GM21529 (cell line): Measurements from ENCODE around the gene SERINC5.
"Not testable (repeated sequence)": the region's sequence is repeated elsewhere in the genome, so short reads cannot be mapped to it uniquely, and the experiment has no call there.

Experiments used
- ATAC-seq: cut with Tn5 transposase; IDR thresholded peaks from one replicate; pipeline ENCODE4 v1.9.1; 2021; ENCODE audit not compliant: unreplicated experiment

The SERINC5 gene

DNA sequence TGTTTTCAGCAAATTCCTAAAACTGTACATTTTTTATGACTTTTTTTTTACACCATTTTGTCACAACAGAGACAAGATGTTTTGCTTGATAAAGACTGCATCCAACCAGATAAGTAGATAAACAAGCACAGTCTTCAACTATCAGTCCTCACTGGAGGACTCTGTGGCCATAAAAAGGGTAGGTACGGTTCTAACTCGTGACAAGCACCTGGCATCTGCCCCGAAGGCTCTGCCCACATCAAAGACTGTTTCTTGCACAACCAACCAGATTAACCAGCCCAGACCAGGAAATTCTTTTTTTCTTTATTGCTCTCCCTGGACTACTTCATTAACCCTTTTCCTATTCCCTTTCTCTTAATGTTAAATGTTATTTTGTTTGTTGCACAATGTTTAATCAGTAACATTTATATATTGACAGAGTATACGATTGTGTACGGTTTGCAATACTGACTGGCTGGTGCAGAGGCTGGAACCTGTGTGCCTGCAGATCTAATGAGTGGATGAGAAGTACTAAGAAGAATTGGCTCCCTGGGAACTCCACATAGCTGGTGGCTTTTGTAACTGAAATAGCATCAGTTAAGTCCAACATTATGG, 74.1 kb downstream of the SERINC5 start:
- no peak for ATAC-seq

DNA sequence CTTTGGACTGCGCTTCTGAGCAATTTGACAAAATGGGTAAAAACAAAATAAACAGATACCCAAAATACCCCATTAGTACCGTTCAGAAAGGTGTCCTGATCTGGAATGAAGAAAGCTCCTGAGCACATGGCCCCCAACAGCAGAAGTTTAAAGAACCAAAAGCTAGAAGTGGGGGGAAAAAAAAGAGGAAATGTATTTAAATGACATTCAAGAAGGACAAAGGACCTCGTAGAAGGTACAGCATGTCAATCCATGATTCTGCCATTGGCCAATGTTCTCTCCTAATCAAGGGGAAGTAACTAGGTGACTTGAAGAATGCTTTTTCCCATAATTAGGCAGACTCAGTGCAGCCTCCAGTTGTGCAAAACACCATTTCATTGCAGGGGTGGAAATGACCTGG, 78.6 kb downstream of the SERINC5 start:
- no peak for ATAC-seq

- ATAC-seq, result no peak
These were observed 80.5 kb downstream of the SERINC5 start for GRCh38 chr5:80175337-80175736.

- no peak for ATAC-seq
These were observed 81.1 kb downstream of the SERINC5 start for GRCh38 chr5:80174790-80175189.

GRCh38 chr5:80172067-80172695, 83.7 kb downstream of the SERINC5 start:
- no peak for ATAC-seq

DNA sequence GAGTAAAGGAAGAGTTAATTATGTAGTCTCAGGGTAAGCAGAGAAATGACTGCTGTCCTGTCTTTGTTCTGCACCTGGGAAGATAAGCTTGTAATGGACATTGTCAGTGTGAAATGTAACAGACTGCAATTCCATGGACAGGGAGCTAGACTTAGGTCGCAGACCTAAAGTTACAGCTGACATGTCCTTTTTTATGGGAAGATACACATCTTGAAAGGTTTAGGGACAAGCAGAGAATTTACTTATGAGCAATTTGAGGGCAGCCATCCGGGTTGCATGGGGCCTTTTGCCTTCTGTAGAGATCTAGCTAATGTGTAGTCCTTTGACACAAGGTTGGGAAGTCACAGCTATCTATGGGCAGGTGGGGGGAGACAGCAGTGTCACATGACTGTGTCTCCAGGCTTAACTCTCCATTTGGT, 85.7 kb downstream of the SERINC5 start:
- ATAC-seq, result no peak

GRCh38 chr5:80168388-80169028, 87.3 kb downstream of the SERINC5 start:
- ATAC-seq, result no peak

- ATAC-seq, result no peak
These were observed 90.4 kb downstream of the SERINC5 start for GRCh38 chr5:80165452-80165851.

GRCh38 chr5:80161165-80161564, 94.7 kb downstream of the SERINC5 start:
- ATAC-seq, result no peak

DNA sequence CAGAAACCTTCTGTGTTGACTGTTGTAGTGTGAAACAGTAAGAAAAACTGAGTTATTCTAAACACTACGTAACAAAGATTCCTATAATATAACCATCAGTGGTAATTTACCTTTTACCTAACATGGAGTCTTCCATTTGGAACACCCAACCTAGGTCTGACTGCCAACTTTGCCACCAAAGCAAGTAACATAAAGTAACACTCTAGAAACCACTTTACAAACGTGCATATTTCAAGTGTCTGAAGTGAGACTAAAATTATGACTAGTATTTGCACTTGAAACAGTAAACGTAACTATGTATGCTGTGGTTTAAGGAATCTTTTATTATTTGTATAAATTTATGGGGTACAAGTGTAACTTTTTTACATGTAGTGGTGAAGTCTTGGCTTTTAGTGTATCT, 95.6 kb downstream of the SERINC5 start:
- ATAC-seq, result no peak

GRCh38 chr5:80159133-80159815, 96.6 kb downstream of the SERINC5 start:
- no peak for ATAC-seq

DNA sequence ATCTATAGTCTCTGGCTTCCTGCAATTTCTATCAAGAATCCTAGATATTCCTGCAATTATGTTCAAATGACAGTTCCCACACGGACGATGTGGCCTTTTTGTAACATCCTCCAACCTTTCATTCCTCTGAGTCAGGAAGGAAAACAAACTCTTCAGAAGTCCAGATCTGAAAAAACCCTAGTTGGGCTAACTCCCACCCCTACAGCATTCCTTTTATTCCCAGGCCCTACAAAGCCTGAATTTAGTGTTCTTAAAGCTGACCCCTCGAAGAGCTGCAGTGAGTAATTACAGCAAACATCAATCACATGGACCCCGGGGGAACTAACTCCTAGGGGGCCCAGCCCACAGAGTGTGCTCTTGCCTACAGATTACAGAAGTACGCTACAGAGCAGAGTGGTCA, 99.7 kb downstream of the SERINC5 start:
- no peak for ATAC-seq

- ATAC-seq, result no peak
These were observed 101.1 kb downstream of the SERINC5 start for GRCh38 chr5:80154749-80155148.

GRCh38 chr5:80154289-80154688, 101.6 kb downstream of the SERINC5 start:
- not testable (repeated sequence) for ATAC-seq

DNA sequence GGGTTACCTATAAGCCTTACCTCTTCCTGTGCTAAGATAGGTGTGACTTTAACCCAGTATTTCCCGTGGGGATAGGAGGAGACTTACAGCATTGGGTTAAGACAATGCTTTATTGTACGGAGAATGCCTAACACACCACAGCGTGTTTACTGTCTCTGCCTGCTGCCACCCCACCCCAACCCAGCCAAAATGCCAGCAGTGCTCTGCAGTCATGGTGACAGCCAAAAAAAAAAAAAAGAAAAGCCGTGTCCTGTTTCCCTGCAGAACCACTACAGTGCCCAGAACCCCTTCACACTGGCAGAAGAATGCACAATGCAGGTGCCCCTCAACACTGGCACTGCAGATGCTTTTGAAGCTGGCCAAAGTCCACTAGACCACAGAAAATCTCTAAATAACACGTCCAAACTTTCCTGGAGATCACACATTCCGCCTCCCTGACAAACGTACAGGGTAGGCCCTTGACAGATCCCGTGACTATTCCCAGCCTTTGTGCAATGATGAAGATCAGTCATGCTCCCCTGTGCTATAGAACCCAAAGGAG, 102.2 kb downstream of the SERINC5 start:
- ATAC-seq, result no peak

- no peak for ATAC-seq
These were observed 103.1 kb downstream of the SERINC5 start for GRCh38 chr5:80152778-80153177.

GRCh38 chr5:80151890-80152289, 104.0 kb downstream of the SERINC5 start:
- no peak for ATAC-seq

DNA sequence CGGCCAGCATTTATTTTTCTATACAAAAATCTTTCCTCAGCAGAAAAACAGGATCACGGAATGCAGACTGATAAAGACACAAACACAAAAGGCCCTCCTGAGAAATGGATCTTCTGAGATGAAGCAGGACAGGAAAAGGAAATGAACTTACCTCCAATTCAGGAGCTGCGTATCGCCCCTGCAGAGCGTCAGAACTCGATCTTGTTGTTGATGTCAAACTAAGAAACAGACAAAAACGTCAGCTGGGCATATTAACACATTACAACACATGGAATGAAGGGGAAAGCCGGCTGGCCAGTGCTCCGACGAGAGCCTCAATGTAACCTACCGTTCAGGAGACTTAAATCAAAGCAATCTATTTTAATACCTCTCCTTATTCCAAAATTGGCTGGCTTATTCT, 105.1 kb downstream of the SERINC5 start:
- no peak for ATAC-seq

GRCh38 chr5:80149161-80149609, 106.7 kb downstream of the SERINC5 start:
- ATAC-seq, result no peak

- ATAC-seq, result no peak
These were observed 108.6 kb downstream of the SERINC5 start for GRCh38 chr5:80147119-80147815.

GRCh38 chr5:80146046-80146445, 109.8 kb downstream of the SERINC5 start:
- no peak for ATAC-seq
